ENCODE results near the gene TAF6.

The TAF6 gene

GRCh38 chr7:100122067-100122466, 2.9 kb upstream of the TAF6 start:
- TF ChIP-seq TAF1 (IDR thresholded peaks at IDR 0.05; ENCODE audit: low read depth) (no peak), TCF12 (IDR thresholded peaks at IDR 0.05; ENCODE audit: low read depth) (no peak), CREB1 (IDR thresholded peaks at IDR 0.05; ENCODE audit: low read depth) (no peak), RAD21 (IDR thresholded peaks at IDR 0.05; ENCODE audit: low read depth) (no peak), ZBTB7A (IDR thresholded peaks at IDR 0.05; ENCODE audit: low read depth) (no peak), NFIC (IDR thresholded peaks at IDR 0.05) (no peak), FOXM1 (IDR thresholded peaks at IDR 0.05; ENCODE audit: borderline replicate concordance, low read depth) (no peak), CEBPB (IDR thresholded peaks at IDR 0.05) (no peak), EGR1 (IDR thresholded peaks at IDR 0.05) (no peak), YY1 (IDR thresholded peaks at IDR 0.05; ENCODE audit: low read depth) (no peak), EP300 (IDR thresholded peaks at IDR 0.05; ENCODE audit: borderline replicate concordance) (no peak), MAX (IDR thresholded peaks at IDR 0.05) (no peak), TEAD4 (IDR thresholded peaks at IDR 0.05) (no peak)
- TF ChIP-seq, protein P1, sequence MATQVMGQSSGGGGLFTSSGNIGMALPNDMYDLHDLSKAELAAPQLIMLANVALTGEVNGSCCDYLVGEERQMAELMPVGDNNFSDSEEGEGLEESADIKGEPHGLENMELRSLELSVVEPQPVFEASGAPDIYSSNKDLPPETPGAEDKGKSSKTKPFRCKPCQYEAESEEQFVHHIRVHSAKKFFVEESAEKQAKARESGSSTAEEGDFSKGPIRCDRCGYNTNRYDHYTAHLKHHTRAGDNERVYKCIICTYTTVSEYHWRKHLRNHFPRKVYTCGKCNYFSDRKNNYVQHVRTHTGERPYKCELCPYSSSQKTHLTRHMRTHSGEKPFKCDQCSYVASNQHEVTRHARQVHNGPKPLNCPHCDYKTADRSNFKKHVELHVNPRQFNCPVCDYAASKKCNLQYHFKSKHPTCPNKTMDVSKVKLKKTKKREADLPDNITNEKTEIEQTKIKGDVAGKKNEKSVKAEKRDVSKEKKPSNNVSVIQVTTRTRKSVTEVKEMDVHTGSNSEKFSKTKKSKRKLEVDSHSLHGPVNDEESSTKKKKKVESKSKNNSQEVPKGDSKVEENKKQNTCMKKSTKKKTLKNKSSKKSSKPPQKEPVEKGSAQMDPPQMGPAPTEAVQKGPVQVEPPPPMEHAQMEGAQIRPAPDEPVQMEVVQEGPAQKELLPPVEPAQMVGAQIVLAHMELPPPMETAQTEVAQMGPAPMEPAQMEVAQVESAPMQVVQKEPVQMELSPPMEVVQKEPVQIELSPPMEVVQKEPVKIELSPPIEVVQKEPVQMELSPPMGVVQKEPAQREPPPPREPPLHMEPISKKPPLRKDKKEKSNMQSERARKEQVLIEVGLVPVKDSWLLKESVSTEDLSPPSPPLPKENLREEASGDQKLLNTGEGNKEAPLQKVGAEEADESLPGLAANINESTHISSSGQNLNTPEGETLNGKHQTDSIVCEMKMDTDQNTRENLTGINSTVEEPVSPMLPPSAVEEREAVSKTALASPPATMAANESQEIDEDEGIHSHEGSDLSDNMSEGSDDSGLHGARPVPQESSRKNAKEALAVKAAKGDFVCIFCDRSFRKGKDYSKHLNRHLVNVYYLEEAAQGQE (IDR thresholded peaks at IDR 0.05; ENCODE audit: low read depth) = no peak
- TF ChIP-seq, protein P2, sequence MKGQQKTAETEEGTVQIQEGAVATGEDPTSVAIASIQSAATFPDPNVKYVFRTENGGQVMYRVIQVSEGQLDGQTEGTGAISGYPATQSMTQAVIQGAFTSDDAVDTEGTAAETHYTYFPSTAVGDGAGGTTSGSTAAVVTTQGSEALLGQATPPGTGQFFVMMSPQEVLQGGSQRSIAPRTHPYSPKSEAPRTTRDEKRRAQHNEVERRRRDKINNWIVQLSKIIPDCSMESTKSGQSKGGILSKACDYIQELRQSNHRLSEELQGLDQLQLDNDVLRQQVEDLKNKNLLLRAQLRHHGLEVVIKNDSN (IDR thresholded peaks at IDR 0.05) = no peak

- TF ChIP-seq TCF12 (IDR thresholded peaks at IDR 0.05; ENCODE audit: low read depth) (no peak), RAD21 (IDR thresholded peaks at IDR 0.05; ENCODE audit: low read depth) (no peak), EGR1 (IDR thresholded peaks at IDR 0.05) (no peak), MAX (IDR thresholded peaks at IDR 0.05) (no peak), TAF1 (IDR thresholded peaks at IDR 0.05; ENCODE audit: low read depth) (no peak), CEBPB (IDR thresholded peaks at IDR 0.05) (no peak)
Observed at GRCh38 chr7:100120733-100121036, 1.5 kb upstream of the TAF6 start.

DNA sequence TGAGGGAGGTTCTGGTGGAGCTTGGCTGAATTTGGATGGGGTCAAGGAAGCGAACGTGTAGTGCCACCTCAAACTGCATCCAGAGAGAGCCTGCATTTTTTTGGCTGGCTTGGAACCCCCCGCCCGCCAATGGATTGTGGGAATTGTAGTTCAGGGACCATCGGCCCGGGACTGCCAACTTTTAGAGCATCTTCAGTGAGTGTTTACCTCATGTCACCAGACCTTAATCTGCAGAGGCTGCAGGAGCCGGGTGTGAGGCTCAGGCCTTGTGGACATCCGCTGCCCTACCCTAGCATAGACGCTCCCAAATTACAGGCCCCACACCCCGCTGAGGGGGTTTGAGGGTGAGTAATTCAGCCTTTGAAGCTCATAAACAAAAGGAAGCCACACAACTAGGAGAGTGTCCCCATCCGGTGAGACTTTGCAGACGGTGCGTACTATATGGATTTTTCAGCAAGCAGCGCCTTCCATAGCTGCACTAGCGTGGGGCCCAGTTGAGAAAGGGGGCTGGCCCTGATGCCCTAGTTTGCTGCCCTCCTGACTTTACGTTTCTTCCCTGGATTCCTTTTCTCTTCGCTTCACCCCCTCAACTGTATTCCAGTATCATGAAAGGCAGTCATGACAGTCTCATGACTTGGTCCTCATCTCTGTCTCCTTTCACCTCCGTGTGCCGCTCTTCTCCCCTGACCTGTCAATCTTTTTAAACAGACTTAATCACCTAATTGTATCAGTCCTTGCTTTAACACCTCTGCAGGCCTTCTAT, 993 bp upstream of the TAF6 start:
- TF ChIP-seq TCF12 (IDR thresholded peaks at IDR 0.05; ENCODE audit: low read depth) (no peak), FOXM1 (IDR thresholded peaks at IDR 0.05; ENCODE audit: borderline replicate concordance, low read depth) (no peak), TEAD4 (IDR thresholded peaks at IDR 0.05) (no peak), EP300 (IDR thresholded peaks at IDR 0.05; ENCODE audit: borderline replicate concordance) (no peak), MAX (IDR thresholded peaks at IDR 0.05) (no peak), NFIC (IDR thresholded peaks at IDR 0.05) (no peak), CEBPB (IDR thresholded peaks at IDR 0.05) (no peak), ZBTB7A (IDR thresholded peaks at IDR 0.05; ENCODE audit: low read depth) (no peak), RAD21 (IDR thresholded peaks at IDR 0.05; ENCODE audit: low read depth) (no peak), CREB1 (IDR thresholded peaks at IDR 0.05; ENCODE audit: low read depth) (no peak), EGR1 (IDR thresholded peaks at IDR 0.05) (no peak), TAF1 (IDR thresholded peaks at IDR 0.05; ENCODE audit: low read depth) (no peak), YY1 (IDR thresholded peaks at IDR 0.05; ENCODE audit: low read depth) (no peak)
- TF ChIP-seq, protein P1 (IDR thresholded peaks at IDR 0.05; ENCODE audit: low read depth) = no peak
- TF ChIP-seq, protein P2 (IDR thresholded peaks at IDR 0.05) = no peak

DNA sequence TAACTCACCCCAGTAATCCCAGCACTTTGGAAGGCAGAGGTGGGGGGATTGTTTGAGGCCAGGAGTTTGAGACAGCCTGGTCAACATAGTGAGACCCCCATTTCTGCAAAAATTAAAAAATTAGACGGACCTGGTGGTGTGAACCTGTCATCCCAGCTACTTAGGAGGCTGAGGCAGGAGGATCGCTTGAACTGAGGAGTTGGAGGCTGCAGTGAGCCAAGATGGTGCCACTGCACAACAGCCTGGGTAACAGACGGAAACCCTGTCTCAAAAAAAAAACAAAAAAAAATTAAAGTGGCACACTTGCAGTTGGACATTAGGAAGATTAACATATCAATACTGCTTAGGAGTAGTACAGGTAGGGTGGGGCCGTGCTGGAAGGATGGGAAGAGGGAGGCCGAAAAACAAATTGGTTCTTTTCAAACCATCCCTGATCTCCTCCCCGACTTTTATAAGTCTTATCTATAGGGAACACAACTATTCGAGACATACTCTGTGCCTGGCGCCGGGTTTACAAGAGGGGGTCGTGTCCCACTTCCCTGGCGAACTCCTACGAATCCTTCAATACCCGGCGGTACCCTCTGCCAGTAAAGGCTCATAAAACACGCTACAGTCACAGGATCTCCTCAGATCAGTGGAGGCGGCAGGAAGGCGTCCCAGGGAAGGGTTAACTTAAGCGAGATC, 628 bp downstream of the TAF6 start:
- TF ChIP-seq, protein P2 (IDR thresholded peaks at IDR 0.05) = no peak
- TF ChIP-seq, protein P1 (IDR thresholded peaks at IDR 0.05; ENCODE audit: low read depth) = no peak
- TF ChIP-seq TEAD4 (IDR thresholded peaks at IDR 0.05) (no peak), CEBPB (IDR thresholded peaks at IDR 0.05) (no peak), RAD21 (IDR thresholded peaks at IDR 0.05; ENCODE audit: low read depth) (no peak), MAX (IDR thresholded peaks at IDR 0.05) (peak; percentile 6), FOXM1 (IDR thresholded peaks at IDR 0.05; ENCODE audit: borderline replicate concordance, low read depth) (no peak), EP300 (IDR thresholded peaks at IDR 0.05; ENCODE audit: borderline replicate concordance) (no peak)
